Measurements from ENCODE around the gene EFCAB6.

EFCAB6 gene

DNA sequence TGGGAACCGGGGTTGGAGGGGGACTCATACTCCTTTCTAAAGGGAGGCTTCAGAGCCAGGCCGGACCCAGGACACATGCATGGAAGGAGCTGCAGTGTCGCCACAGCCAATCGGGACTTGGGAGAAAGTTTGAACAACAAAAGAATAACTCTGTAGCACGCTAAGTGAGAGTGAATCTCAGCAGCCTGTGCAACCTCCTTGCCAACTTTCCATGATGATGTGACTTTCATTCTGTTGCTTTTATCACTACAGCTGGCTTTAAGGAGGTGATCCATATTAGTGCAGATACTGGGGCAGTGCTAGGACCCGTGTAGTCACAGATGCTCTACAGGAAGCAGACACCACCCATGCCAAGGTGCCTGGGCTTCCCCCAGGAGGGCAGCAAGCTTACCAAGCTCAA lies 243.0 kb downstream of the EFCAB6 start:
- no peak for DNase-seq

DNA sequence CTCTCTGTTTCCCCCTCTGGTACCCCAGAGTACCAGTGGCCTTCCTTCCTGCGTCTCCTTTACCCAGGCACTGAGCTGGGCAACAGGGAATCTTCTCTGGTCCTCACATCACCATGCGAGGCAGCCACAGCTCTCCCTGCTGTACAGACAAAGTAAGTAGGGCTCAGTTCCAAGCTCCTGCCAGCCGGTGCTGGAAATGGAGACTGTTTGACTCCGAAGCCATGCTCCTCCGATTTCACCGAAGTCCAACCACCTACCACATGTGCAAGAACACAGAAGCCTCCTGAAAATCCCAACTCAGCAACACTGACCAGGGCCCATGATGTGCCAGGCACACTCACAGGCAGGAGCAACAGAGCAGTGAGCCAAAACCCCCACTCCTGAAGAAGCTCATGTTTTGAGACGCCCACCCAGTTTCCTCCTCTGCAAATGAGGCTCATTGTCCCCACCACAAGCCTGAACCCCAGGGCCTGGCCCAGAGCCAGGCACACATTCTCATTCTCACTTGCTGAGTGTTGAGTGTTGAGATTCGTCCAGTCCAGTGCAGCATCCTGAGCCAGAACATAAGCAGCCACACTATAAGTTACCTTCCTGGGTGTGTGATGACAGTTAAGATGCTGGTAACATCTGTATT lies 244.3 kb downstream of the EFCAB6 start:
- DNase-seq, result no peak

DNA sequence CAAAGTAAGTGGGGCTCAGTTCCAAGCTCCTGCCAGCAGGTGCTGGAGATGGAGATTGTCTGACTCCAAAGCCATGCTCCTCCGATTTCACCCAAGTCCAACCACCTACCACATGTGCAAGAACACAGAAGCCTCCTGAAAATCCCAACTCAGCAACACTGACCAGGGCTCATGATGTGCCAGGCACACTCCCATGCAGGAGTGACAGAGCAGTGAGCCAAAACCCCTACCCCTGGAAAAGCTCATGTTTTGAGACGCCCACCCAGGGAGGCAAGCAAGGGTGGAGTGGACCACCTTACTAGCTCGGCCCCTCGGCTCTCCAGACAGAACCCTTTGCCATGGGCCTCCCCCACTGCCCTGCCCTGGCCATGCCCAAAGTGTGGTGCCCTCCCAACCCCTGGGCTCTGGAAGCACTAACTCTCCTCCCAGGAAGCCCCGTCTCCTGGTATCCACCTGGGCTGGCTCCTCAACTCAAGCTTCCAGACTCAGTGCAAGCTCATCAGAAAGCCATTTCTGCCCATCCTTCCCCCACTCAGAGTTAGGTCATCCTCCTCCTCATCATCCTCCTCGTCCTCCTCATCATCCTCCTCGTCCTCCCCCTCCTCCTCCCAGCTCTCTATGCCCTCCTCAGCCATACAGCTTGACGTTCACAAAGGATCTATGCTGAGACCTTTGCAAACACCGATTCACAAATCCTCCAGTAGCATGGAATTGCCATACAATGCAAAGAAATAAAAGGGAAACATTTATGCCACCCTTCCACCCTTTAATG lies 245.4 kb downstream of the EFCAB6 start:
- no peak for DNase-seq

GRCh38 chr22:43566021-43566420 lies 246.1 kb downstream of the EFCAB6 start:
- DNase-seq, result no peak

GRCh38 chr22:43564859-43565258 lies 247.2 kb downstream of the EFCAB6 start:
- no peak for DNase-seq

- DNase-seq, result no peak
Observed at GRCh38 chr22:43563571-43563970, 248.5 kb downstream of the EFCAB6 start.

- no peak for DNase-seq
Observed at GRCh38 chr22:43562843-43563242, 249.3 kb downstream of the EFCAB6 start.

GRCh38 chr22:43561415-43562178 lies 250.5 kb downstream of the EFCAB6 start:
- no peak for DNase-seq

- no peak for DNase-seq
Observed at GRCh38 chr22:43560651-43561050, 251.5 kb downstream of the EFCAB6 start.

DNA sequence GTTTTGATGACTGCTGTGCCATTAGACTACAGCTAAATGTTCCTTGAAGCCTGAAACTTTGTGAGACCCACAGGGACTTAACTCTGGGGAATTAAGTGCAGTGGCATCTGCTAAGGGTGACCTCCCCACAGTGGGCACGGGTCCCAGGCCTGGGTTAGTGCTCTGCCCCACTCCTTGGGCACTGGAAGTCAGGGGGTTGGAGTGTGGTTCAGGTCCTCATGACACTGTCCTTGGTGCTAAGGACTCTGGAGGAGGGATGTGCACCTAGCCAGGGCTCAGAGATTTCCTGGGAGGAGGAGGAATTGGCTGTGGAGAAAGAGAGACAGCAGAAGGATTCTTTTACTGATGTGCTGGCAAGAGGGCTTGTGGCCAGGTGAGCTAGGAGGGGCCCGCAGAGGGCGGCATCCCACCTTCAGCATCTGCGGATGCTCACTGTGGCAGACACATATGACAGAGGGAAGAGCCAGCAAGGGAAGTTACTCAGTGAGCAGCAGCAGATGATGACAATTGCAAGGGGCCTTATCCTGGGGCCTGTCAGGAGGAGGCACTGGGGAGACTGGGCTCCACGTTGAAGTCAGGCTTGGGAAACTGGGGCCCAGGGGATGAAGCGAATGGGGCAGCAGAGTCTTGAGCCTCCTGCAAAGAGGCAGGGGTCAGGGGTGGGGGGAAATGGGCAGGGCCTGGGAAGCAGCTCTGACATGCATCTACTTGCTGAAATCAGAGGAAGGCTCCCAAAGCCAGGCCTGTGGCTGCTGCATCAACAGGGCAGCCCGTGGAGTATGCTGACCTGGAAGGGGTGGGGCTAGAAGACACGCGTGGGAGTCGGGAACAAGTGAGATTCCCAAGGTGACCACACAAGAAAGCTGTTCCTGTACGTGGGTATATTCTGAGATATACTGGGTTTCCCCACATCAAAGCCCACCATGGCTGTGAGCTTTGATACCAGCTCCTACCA lies 256.3 kb downstream of the EFCAB6 start:
- DNase-seq, result no peak

GRCh38 chr22:43554694-43555365 lies 257.3 kb downstream of the EFCAB6 start:
- no peak for DNase-seq

DNA sequence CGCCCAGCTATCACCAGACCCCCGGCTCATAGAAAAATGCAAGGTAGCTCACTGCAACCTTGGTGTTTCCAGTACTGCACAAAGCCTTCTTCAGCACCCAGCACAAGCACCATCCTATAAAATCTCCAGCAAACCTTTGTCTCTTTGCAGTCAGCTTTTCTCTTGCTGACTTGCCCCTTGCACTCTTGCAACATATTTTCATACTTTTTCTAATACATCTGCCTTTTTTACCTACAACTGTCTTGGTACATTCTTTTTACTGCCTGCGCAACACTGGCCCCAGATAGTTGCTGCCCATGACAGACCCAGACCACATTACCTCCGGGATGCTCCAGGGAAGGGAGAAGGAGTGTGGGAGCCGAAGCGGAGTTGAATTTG lies 257.9 kb downstream of the EFCAB6 start:
- DNase-seq, result no peak

- no peak for DNase-seq
Observed at GRCh38 chr22:43553451-43554258, 258.4 kb downstream of the EFCAB6 start.

GRCh38 chr22:43550672-43551071 lies 261.4 kb downstream of the EFCAB6 start:
- no peak for DNase-seq

GRCh38 chr22:43550024-43550620 lies 262.0 kb downstream of the EFCAB6 start:
- DNase-seq, result no peak

DNA sequence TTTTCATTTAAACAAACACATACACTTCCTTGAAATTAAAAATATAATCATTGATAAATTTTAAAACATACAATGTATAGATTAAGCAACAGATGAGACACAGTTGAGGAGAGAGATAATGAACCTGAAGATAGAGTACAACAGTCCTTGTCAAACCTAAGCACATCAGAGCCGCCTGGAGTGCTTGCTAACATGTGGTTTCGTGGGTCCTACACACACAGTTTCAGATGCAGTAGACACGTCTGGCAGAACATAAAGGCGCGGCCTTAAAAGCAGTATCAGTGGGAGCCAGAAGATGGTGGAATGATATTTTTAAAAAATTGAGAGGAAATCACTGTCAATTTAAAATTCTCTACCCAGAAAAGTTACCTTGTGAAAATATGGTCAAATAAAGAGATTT lies 265.9 kb downstream of the EFCAB6 start:
- no peak for DNase-seq

GRCh38 chr22:43544289-43544673 lies 267.8 kb downstream of the EFCAB6 start:
- DNase-seq, result no peak

GRCh38 chr22:43543522-43544288 lies 268.4 kb downstream of the EFCAB6 start:
- DNase-seq, result no peak

GRCh38 chr22:43542681-43543521 lies 269.2 kb downstream of the EFCAB6 start:
- DNase-seq, result no peak
